GM18508 (cell line): ENCODE results near the gene CPM.

Experiments used
- ATAC-seq: cut with Tn5 transposase; IDR thresholded peaks from one replicate; pipeline ENCODE4 v1.9.1; 2021; ENCODE audit warnings: moderate number of reproducible peaks; ENCODE audit not compliant: insufficient read depth, unreplicated experiment

The CPM gene

DNA sequence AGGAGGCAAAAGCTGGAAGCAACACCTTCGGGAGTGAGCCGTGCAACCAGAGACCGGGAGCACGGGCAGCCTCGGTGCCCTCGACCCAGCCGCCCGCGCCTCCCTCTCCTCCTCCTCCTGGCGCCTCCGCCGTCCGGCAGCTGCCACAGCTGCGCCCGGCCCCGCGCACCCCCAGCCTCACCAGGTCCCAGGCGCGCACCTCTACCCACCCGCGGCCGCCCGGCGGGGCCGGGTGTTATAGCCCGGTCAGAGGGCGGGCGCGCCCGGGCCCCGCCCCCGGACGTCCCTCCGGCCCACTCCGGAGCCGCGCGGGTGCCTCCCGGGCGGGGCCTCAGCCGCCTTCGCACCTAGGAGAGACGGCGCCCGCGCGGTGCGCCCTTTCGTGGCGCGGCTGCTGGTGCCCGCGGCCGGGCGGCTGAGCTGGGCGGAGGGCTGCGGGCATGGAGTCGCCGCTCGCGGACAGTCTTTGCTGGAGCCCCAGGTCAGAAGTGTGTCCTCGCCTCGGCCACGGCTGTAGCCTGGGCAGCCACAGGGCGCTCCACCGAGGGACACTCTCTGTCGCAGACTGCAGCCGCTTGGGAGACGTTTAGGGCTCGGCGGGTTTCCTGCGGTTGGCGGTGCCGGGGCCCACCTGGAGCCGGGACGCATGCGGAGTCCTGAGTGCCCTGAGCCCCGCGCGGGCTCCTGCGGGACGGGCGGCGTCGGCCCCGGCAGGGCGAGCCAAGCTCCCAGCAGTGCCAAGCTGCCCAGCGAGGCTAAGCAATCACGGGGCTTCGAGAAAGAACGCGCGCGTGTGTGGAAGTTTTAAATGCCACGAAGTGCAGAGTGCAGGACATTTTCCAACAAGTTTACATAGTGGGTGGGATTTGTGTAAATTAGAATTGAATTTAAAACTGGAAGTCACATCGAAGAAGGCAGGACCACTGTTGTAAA lies at the start of gene CPM:
Gene CPM, minus strand, starts transcription at position 211 of the 933 bp plus-strand sequence. CDS start 334 bp downstream, outside the sequence.
- ATAC-seq = peak; percentile 41

DNA sequence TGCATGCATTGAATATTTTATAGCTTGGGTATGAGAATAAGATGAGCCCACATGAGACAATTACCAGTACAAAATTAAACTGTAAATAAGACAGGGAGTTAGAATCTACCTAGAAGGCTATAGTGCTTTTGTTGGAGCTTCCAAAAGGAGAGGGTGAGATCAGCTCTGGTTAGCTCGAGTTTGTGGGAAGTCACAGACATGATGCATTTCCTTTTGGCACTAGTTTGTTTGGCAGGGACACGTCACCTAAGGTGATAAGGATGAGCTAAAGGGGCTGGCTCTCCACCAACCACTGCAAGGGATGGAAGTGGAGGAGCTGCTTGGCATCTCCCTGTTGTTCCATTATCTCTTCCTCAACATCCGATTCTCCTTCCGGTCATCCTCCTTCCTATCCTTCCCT lies 48.5 kb upstream of the CPM start:
- no peak for ATAC-seq

- ATAC-seq = no peak
Observed at GRCh38 chr12:68980476-68981212, 47.7 kb upstream of the CPM start.

GRCh38 chr12:68978678-68979077 lies 45.7 kb upstream of the CPM start:
- no peak for ATAC-seq

- no peak for ATAC-seq
Observed at GRCh38 chr12:68977909-68978610, 45.1 kb upstream of the CPM start.

- no peak for ATAC-seq
Observed at GRCh38 chr12:68977335-68977734, 44.4 kb upstream of the CPM start.

- peak; percentile 52 for ATAC-seq
Observed at GRCh38 chr12:68976395-68976841, 43.4 kb upstream of the CPM start.

DNA sequence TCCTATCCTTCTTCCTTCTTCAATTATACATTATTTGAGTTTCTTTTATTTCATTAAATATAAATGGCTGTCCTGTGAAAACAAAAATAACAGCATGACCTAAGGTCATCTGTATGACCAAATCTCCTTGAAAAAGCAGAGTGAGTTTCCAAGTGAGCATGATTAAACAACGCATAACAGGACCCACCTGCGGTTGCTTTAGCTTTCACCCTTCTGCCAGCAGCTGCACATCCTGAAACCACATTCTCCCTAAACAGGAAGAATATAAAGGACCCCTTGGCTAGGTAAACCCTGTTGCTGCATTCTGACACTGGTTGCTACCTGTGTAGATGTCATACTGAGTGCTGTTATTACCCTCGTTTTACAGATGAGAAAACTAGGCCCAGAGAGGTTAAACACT lies 42.8 kb upstream of the CPM start:
- ATAC-seq = no peak

DNA sequence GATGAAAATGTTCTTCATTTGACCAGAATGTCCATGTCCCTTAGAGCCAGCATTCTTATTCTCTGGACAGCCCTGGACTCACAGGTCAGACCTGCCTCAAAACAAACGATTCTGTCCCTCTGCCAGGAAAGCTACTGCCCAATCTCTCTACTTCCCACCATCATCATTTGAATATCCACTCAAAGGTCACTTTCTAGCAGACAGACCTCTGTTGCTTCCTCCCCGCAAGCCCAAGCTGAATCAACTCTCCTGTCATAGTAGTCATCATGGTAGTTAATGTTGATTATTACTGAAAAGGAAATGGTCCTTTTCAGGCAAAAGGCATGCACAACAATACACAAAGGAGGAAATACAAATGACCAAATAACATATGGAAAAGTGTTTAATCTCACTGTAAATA lies 39.6 kb upstream of the CPM start:
- ATAC-seq = no peak

GRCh38 chr12:68971404-68971803 lies 38.4 kb upstream of the CPM start:
- no peak for ATAC-seq

DNA sequence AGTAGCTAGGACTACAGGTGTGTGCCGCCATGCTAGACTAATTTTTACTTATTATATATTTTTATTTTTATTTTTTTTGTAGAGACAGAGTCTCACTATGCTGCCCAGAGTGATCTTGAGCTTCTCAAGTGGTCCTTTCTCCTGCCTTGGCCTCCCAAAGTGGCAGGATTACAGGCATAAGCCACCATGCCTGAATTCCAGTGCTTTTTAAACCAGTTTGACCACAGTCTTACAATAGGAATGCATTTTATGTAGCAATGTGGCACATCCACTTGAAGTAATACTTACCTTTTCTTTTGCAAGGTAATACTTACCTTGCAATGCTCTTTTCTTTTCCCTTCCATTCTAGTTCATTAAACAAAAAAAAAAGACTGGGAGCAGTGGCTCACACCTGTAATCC lies 38.0 kb upstream of the CPM start:
- no peak for ATAC-seq

DNA sequence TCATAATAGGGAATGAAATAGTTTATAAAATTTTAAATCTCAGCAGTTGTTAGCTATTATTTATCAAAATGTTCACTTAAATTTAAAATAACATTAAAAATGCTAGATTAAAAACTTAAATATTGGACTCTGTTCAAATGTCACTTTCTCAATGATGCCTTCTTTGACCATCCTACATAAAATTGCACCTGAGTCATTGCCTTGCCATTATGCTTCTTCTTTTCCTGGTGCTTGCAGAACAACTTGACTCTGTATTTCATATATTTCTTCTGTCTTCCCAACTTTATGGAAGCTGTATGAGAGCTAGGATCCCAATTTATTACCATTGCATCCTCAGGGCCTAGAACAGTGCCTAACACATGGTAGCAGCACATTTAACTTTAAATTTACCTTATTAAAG lies 37.3 kb upstream of the CPM start:
- ATAC-seq = no peak

GRCh38 chr12:68967046-68967445 lies 34.1 kb upstream of the CPM start:
- ATAC-seq = no peak

DNA sequence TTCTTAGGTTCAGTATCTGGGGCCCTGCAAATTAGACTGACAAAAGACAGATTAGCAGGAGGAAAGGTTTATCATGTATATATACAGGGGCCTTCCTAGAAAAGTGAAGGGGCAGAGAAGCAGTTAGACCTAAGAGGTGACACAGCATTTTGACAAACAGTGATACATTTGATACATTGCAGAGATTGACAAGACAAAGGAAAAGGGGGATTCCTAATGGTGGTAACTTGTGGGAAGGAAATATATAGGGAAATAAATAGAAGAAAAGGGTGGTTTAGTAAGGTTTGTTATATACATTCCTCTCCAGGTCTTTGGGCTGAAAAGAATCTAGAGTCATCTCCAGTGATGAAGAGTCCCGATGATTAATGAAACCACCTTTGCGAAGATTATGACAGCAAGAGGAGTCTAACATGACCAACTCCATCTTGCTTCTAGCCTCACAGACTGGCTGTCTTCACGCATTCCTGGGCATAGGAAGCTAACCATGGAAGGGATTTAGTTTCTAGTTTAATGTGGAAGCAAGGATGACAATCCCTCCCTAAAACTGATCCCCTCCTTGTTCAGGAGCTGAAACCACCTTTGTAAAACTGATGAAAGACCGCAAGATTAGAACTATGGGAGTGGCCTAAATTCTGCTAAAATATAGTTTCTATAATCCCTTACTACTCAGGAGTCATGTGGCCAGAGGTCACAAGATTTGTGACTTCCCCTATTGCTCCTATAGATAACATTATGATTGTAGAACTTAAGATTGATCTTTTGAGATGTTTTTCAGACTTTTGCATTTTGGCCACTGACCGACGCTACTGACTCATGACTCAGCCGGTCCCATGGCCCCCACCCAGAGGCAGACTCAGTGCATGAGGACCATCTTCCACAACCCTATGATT lies 31.1 kb upstream of the CPM start:
- no peak for ATAC-seq

DNA sequence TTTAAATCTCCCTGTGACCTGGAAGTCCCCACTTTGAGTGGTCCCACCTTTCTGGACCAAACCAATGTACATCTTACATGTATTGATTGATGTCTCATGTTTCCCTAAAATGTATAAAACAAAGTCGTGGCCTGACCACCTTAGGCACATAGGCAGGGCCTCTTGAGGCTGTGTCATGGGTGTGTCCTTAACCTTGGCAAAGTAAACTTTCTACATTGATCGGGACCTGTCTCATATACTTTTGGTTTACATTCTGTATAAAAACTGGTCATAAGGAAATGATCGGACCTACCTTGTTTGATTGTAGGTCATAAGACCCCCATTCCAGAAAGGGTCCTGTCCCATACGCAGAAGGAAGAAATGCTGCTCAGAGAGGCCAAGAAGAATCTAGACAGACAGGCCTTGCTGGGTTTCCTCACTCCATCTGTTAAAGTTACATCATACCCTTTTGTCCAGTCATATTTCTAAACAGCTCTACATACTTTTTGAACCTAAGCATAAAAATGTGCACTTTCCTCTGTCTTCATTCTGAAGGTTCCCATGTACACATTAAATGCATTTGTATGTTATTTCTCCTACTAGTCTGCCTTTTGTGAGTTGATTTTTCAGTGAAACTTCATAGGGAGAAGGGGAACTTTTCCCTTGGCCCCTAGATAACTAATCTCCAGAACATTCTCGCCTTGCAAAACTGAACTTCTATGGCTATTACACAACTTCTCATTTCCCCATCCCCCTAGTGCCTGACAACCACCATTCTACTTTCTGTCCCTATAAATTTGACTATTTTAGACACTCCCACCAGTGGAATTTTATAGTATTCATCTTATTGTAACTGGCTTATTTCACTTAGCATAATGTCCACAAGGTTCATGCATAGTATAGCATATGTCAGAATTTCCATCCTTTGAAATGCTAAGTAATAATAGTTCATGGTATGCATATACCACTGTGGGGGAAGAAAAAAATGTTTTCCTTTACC lies 30.2 kb upstream of the CPM start:
- no peak for ATAC-seq

DNA sequence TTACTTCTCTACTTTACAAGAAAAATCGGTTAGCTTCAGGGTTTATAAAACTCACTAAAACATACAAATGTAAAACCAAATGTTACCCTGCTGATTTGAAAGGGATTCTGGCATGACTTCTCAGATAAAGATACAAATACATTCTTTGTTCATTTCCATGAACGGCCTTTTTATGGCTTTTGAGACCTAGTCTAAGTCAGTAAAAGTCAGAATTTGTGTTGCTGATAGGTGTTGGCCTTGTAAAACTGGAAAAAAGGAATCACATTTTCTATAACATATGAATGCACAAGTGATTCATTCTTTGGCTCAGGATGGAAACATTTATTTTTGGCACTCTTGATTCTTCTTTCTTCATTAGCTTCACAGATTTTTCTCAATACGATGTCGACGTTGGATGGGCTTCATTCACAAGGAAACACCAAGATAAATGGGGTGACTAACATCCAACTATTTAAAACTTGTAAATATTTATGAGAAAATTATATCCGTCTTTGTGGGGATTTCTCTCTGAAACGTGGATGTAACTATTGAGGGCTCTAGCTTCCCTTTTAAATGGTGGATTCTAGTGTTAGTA lies 27.0 kb upstream of the CPM start:
- no peak for ATAC-seq

- no peak for ATAC-seq
Observed at GRCh38 chr12:68959143-68959858, 26.3 kb upstream of the CPM start.

- ATAC-seq = peak; percentile 92
Observed at GRCh38 chr12:68958322-68958721, 25.4 kb upstream of the CPM start.
